ENCODE measurements around the gene SPZ1.
"Not testable (repeated sequence)": the region's sequence is repeated elsewhere in the genome, so short reads cannot be mapped to it uniquely, and the experiment has no call there.

The SPZ1 gene

GRCh38 chr5:80337379-80337778 lies 17.6 kb downstream of the SPZ1 start:
- DNase-seq (ENCODE audit: low read depth in 2 of 2, low spot score in 1 of 2), result no peak

GRCh38 chr5:80339116-80339515 lies 19.3 kb downstream of the SPZ1 start:
- DNase-seq (ENCODE audit: low read depth in 2 of 2, low spot score in 1 of 2), result no peak

DNA sequence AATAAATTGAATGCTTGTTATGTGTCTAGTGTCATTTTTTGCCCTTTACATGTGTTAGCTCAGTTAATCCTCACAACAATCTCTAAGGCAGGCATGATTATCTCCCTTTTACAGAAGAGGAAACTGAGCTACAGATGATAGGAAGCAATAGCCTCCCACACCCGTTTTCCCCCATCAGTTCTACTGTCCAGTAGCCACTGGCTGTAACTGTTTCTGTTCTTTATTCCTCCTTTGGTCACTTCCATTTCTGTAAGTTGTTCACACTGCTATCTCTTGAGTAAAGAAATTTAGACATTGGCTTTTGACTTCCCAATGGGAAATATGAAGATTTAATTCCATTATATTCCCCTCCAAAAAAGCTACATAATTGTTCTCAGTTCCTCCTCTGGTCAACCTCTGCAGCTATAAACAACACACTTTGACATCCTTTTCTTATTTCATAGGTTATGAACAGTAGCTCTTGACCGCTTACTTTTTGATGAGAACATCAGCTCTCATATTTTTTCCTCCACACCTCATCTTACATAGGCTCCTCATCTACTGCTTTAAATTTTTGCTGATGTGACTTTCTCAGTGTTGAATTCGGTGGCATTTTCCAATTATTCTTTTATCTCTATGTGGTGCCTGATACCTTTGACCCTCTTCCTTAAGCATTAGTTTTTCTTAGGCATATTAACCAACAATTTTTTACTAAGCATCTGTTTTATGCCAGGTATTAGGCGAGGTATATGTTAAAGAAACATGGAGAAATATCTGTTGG lies 21.4 kb downstream of the SPZ1 start:
- no peak for DNase-seq (ENCODE audit: low read depth in 2 of 2, low spot score in 1 of 2)

DNA sequence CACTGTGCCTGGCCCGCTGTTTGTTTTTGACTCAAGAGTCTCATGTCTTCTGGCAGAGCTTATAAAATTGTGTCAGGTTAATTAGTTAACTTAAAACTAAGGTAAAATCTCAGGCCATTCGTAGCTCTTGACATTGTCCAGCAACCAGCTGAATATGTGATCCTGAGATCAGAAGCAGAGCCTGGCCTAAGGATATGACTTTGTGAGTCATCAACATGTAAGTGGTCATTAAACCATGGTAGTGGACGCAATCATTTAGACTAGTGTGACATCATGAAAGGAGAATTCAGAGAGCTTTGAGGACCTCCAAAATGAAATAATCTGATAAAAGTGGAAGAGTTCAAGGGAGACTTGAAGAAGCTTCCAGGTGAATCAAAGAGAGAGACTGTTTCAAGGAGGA lies 23.3 kb downstream of the SPZ1 start:
- DNase-seq (ENCODE audit: low read depth in 2 of 2, low spot score in 1 of 2), result no peak

DNA sequence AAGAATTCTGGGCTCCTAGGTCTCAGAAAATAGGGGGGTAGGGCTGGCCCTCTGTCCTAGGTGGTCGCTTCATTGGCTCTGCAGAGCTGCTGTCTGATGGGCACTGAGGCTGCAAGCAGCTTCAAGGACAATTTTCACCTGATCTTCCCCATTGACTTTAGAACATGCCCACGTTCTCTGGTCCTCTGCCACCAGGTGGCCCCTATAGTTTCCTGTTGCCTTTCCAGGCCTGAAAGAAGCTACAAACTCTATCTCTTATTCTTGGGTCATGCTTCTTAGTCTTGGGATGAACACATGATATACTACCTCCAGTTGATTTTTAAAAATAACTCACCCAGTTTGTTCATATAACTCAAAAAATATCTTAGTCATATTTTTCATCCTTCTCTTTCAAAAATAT lies 26.3 kb downstream of the SPZ1 start:
- DNase-seq (ENCODE audit: low read depth in 2 of 2, low spot score in 1 of 2), result no peak

DNA sequence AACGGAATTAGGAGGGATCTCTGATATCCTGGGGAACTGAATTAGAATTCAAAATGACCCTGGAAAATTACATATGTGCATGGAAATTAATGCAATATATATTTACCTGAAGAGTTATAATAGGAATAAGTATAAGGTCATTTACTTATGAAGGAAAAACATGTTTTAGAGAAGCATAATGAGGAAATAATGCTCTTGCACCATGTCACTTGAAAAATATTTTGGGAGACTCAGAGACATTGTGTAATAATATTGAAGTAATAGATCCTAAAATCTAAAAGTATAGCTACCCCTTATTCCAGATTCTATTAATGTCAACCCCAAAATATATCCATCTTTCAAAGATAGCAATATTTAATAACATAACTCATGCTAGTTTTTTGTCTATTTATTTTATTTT lies 28.4 kb downstream of the SPZ1 start:
- no peak for DNase-seq (ENCODE audit: low read depth in 2 of 2, low spot score in 1 of 2)

GRCh38 chr5:80351019-80351418 lies 31.2 kb downstream of the SPZ1 start:
- not testable (repeated sequence) for DNase-seq (ENCODE audit: low read depth in 2 of 2, low spot score in 1 of 2)

DNA sequence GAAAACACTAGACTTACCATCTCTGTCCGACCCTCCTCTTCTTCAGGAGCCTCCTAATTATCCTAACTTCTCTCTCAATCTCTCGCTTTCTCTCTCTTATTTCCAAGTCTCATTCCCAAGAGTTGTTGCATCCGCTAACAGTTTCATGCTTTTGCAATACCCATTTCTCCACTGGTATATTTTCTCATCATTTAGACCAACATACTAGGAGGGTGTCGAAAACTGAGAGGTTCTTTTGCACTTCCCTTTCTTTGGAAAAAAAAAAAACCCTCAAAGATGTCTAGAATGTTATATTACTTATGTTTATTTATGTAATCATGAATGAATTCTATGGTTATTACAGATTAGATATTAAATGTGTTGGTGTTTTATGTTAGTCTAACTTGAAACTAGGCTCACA lies 35.9 kb downstream of the SPZ1 start:
- no peak for DNase-seq (ENCODE audit: low read depth in 2 of 2, low spot score in 1 of 2)

DNA sequence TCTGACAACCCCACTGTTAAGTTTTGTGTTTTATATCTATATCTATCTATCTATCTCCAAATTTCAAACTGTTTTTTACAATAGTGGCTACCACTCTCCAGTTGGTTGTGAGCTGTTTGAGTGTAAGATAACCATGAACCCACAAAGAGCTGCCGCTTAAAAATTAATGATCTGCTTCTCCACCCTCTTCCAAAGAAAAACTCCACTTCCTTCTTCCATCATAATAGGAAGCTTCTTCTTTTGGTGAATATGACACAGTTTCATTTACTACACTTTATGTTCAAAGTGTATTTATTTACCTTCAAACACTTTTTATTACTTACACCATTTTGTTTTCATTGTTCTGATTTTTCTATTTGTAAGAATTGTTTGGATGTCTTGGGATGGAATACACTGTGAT lies 37.9 kb downstream of the SPZ1 start:
- no peak for DNase-seq (ENCODE audit: low read depth in 2 of 2, low spot score in 1 of 2)

- DNase-seq (ENCODE audit: low read depth in 2 of 2, low spot score in 1 of 2), result no peak
Measured at GRCh38 chr5:80360914-80361444, 41.2 kb downstream of the SPZ1 start.

DNA sequence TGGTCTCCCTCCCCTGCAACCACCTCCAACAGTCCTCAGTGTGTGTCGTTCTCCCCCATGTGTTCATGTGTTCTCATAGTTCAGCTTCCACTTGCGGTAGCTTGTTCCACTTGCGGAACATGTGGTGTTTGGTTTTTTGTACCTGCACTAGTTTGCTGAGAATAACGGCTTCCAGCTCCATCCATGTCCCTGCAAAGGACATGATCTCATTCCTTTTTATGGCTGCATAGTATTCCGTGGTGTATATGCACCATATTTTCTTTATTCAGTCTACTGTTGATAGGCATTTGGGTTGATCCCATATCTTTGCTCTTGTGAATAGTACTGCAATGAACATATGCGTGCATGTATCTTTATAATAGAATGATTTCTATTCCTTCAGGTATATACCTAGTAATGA lies 45.1 kb downstream of the SPZ1 start:
- DNase-seq (ENCODE audit: low read depth in 2 of 2, low spot score in 1 of 2), result no peak

DNA sequence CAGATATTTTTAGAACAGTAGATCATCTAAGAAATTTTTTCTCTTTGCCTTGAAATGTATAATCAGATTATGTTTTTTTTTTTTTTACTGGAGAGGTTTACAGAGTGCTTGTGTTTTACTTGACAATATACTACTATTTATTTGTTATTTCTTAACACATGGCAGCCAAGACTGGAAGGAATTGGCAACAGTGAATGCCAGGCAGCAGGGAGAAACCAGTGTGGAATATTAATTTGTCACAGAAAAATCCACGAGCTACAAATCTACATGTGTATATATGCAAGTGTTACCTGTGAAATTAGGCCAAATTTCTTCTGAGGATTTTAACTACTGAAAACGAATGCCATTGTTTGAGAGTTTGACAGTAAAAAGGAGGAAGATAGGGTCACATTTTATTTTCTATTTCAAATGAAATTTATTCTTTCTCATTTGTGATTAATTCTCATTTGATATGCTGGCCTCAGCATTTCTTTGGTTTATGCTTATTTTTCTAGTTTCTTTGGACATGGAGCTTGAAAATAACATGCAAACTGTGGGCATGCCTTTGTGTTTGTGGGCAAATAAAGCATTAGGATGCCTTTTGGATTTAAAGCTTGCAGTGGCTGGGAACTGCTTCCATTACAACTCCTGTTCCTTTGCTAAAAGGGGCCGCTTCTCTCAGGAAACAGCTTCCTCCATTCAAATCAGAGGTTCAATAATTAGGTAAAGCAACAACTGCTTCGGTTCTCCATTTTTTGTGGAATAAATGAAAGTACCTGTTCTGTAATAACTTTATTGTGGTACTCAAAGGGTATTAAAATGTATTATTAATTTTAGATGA lies 49.1 kb downstream of the SPZ1 start:
- DNase-seq (ENCODE audit: low read depth in 2 of 2, low spot score in 1 of 2), result no peak

GRCh38 chr5:80369521-80369920 lies 49.7 kb downstream of the SPZ1 start:
- DNase-seq (ENCODE audit: low read depth in 2 of 2, low spot score in 1 of 2), result no peak

- no peak for DNase-seq (ENCODE audit: low read depth in 2 of 2, low spot score in 1 of 2)
Measured at GRCh38 chr5:80370390-80370789, 50.6 kb downstream of the SPZ1 start.
